Kidney epithelial cell (primary cell): Measurements from ENCODE around the gene CBX4. TPM values are rescaled to one million over a fixed set of nuclear protein-coding genes. Genes with fewer than 3 reads are reported as not detected.
A peak's percentile ranks its signal among the peaks of the same experiment; 100 is the strongest.

Experiments
- DNase-seq: peaks from one replicate; pipeline ENCODE4 v3.0.0-alpha.2; 2010; ENCODE audit warnings: low read depth
- H3K27me3 ChIP-seq: 2 replicates; pipeline ENCODE4 v1.6.0; 2011; ENCODE audit warnings: low read length; ENCODE audit not compliant: control insufficient read depth, insufficient read depth
- H3K36me3 ChIP-seq: 2 replicates; pipeline ENCODE4 v1.5.1; 2011; ENCODE audit warnings: low read length; ENCODE audit not compliant: control insufficient read depth, insufficient read depth
- H3K4me3 ChIP-seq: 2 replicates; pipeline ENCODE4 v1.5.1; 2011; ENCODE audit warnings: low read depth, mild to moderate bottlenecking, control low read depth, low read length
- CTCF ChIP-seq: IDR thresholded peaks from 2 replicates; pipeline ENCODE4 v1.5.1; 2011; ENCODE audit warnings: mild to moderate bottlenecking, moderate library complexity, low read length, control low read depth, inconsistent platforms; ENCODE audit not compliant: insufficient read depth, poor library complexity, severe bottlenecking
- total RNA-seq: library from RNA; depleted of rRNA; stranded (reverse); fragments of >200 nt; gene quantifications from 2 replicates; pipeline ENCODE4 v1.2.3, GENCODE V29; 2015

CBX4 gene
- total RNA-seq, 1 donor from 2014 or later: 24.0 TPM

DNA sequence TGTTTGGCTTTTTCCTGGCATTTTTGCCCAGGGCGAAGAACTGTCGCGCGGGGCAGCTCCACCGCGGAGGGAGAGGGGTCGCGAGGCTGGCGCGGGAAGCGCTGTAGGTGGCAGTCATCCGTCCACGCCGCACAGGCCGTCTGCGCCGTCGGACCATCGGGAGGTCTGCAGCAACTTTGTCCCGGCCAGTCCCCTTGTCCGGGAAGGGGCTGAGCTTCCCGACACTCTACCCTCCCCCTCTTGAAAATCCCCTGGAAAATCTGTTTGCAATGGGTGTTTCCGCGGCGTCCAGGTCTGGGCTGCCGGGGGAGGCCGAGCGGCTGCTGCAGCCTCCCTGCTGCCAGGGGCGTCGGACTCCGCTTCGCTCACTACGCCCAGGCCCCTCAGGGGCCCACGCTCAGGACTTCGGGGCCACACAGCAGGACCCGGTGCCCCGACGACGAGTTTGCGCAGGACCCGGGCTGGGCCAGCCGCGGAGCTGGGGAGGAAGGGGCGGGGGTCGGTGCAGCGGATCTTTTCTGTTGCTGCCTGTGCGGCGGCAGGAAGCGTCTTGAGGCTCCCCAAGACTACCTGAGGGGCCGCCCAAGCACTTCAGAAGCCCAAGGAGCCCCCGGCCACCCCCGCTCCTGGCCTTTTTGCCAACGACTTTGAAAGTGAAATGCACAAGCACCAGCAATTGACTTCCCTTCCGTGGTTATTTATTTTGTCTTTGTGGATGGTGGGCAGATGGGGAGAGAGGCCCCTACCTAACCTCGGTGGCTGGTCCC lies 2.3 kb upstream of the CBX4 start:
- no peak for TF ChIP-seq CTCF
- H3K36me3 ChIP-seq: no peaks in the 10 kb centered on the region
- H3K27me3 ChIP-seq: peaks cover 58% of the 10 kb centered on the region
- H3K4me3 ChIP-seq: no peak overlapping the region
- DNase-seq: no peak

DNA sequence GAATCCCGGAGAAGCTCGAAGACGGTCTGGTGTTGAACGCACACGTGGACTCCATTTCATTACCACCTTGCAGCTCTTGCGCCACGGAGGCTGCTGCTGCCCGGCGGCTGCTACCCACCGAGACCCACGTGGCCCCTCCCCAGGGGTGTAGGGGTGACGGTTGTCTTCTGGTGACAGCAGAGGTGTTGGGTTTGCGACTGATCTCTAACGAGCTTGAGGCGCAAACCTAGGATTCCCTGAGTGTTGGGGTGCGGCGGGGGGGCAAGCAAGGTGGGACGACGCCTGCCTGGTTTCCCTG lies 1.7 kb upstream of the CBX4 start:
- Histone ChIP-seq H3K27me3 (peaks cover 56% of the 10 kb centered on the region), H3K4me3 (no peak overlapping the region), H3K36me3 (no peaks in the 10 kb centered on the region)
- no peak for TF ChIP-seq CTCF
- DNase-seq: no peak

DNA sequence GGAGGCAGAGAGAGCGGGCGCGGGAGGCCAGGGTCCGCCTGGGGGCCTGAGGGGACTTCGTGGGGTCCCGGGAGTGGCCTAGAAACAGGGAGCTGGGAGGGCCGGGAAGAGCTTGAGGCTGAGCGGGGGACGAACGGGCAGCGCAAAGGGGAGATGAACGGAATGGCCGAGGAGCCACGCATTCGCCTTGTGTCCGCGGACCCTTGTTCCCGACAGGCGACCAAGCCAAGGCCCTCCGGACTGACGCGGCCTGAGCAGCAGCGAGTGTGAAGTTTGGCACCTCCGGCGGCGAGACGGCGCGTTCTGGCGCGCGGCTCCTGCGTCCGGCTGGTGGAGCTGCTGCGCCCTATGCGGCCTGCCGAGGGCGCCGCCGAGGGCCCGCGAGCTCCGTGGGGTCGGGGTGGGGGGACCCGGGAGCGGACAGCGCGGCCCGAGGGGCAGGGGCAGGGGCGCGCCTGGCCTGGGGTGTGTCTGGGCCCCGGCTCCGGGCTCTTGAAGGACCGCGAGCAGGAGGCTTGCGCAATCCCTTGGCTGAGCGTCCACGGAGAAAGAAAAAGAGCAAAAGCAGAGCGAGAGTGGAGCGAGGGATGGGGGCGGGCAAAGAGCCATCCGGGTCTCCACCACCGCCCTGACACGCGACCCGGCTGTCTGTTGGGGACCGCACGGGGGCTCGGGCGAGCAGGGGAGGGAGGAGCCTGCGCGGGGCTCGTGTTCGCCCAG lies 1.2 kb upstream of the CBX4 start:
- Histone ChIP-seq H3K36me3 (no peaks in the 10 kb centered on the region), H3K27me3 (peaks cover 54% of the 10 kb centered on the region), H3K4me3 (no peak overlapping the region)
- peak; percentile 1 for TF ChIP-seq CTCF
- DNase-seq: no peak

- no peak for TF ChIP-seq CTCF
- no peak for DNase-seq
- Histone ChIP-seq H3K27me3 (peaks cover 42% of the 10 kb centered on the region), H3K36me3 (no peaks in the 10 kb centered on the region), H3K4me3 (peak overlapping the region; percentile 57)
These were observed 542 bp downstream of the CBX4 start for GRCh38 chr17:79838522-79839274.

GRCh38 chr17:79837888-79838521 lies 1.2 kb downstream of the CBX4 start:
- Histone ChIP-seq H3K4me3 (peak overlapping the region; percentile 57), H3K36me3 (no peaks in the 10 kb centered on the region), H3K27me3 (peaks cover 35% of the 10 kb centered on the region)
- no peak for DNase-seq
- no peak for TF ChIP-seq CTCF
